T-helper 1 cell treated with Interleukin-12 subunit alpha and Interleukin-12 subunit beta and Interleukin-4 antibody, amounts not matched to agents 30 ng/mL and 1 ng/mL, for 36 hours (primary cell): ENCODE measurements around the gene ATP8A2. TPM values are rescaled to one million over a fixed set of nuclear protein-coding genes. Genes with fewer than 3 reads are reported as not detected.
"Not testable (repeated sequence)": the region's sequence is repeated elsewhere in the genome, so short reads cannot be mapped to it uniquely, and the experiment has no call there.

ENCODE experiments used
- intact Hi-C: fragments of 100-400 bp; cut with micrococcal nuclease; formaldehyde crosslinking; loops from one replicate; pipeline ENCODE4 v1.15.1; 2024
- total RNA-seq: library from RNA; stranded (reverse); gene quantifications from 2 replicates; pipeline ENCODE4 v1.2.3, GENCODE V29; 2022

ATP8A2 gene
- total RNA-seq, 1 donor from 2014 or later = 1.9 TPM

GRCh38 chr13:25762281-25762680, 390.5 kb downstream of the ATP8A2 start:
- intact Hi-C loops = loop anchor here (1.0 to 5.0 kb wide), 9 partner anchors 44 to 460 kb away; partner anchors contain the start of genes NUP58 and SHISA2

DNA sequence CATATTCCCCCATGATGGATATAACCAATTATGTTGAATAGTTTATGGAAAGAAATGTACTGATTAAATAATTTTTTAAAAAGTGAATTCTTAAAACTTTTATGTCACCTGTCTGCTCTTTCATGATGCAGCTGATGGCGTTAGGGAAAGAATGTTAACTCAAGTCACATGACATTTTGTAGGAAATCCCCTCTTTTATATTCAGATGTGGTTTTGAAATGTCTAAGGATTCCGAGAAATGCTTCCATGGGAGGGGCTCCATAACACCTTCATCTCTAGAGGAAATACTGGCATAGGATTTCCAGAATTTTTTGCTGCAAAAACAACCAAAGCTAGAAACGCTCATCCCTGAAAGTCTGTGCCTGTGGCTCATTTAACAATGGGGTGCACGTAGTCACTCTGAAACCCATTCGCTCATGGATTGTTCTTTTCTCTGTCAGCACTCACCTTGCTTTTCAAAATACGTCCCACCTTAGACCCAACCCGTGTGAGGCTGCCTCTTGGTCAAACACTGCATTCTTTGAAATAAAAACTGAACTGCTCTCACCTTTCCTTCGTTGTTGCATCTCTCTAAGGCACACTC, 391.1 kb downstream of the ATP8A2 start:
- intact Hi-C loops = loop anchor here (1.0 to 5.0 kb wide), 11 partner anchors 10 to 461 kb away; partner anchors contain the start of genes NUP58 and SHISA2

DNA sequence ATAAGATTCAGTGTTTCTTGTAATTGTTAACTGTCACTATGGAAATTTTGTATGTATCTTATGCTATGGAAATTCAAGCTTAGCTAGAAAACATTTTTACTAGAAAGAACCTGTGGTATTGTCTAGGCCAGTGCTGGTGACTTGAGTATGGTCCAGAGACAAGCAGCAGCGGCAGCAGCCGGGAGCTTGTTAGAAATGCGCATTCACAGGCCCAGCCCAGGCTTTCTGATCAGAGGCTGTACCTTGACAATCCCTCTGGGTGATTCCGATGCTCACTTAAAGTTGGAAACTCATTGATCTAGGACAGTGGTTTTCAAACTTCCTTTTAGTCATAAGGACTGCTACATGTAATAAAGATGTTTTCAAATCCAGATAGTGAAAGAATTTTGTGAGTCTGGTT, 392.6 kb downstream of the ATP8A2 start:
- intact Hi-C loops = loop anchor here (5.0 kb wide), 5 partner anchors 83 to 462 kb away; partner anchors contain the start of gene NUP58

DNA sequence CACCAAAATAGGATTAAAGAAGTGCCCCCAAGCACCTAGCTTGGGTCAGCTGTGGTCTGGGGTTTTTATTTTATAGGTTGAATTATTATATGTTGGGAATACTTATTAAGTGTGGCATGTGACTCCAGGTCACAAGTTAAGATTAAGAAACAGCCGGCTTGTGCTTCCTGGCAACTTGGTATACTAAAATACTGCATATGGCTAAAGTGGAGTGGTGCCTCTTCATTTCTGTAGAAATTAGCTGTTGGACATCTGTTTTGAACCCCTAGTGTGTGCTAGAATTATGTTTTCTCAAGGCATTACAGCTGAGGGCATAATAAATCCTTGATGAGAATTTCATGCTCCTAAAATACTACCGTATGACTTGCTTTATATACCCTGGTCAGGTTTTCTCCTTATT, 393.5 kb downstream of the ATP8A2 start:
- intact Hi-C loops = no loop called here

- intact Hi-C loops = no loop called here
Observed at GRCh38 chr13:25766576-25766975, 394.8 kb downstream of the ATP8A2 start.

DNA sequence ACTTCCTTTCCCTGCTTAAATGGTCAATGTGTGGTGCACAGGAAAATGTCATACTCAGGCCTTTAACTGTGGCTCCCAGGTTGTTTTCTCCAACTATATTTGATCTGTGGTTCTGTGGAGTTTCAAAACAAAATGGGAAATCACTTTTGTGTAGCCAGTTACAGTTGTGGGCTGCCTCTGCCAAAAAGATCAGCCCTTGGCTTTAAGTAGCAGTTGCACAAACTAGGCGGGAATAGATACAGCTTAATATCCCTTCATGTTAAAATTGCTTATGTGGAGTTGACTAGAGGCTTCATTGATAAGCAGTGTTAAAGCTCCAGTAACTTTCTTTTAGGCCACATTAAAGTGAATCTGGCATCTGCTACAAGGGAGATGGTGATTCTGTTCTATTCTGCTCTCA, 395.2 kb downstream of the ATP8A2 start:
- intact Hi-C loops = no loop called here

DNA sequence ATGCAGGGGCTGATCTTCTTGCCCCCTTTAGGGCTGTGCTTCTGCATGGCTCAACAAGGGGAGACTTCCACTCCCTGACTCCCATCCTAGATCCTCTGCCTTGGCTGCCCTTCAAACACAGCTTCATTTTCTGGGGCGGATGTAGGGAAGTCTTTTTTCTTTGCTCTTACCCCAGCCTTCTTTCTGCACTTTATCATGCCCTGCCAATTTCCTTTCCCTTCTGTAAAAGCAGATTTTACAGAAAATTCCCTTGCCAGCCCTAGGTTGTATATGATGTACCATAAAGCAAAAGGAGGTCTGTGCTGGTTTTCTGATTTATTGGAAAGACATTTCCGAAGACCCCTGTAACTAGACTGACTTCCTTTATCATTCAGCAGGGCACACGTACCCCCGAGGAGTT, 396.6 kb downstream of the ATP8A2 start:
- intact Hi-C loops = no loop called here

GRCh38 chr13:25768838-25769237, 397.1 kb downstream of the ATP8A2 start:
- intact Hi-C loops = no loop called here

DNA sequence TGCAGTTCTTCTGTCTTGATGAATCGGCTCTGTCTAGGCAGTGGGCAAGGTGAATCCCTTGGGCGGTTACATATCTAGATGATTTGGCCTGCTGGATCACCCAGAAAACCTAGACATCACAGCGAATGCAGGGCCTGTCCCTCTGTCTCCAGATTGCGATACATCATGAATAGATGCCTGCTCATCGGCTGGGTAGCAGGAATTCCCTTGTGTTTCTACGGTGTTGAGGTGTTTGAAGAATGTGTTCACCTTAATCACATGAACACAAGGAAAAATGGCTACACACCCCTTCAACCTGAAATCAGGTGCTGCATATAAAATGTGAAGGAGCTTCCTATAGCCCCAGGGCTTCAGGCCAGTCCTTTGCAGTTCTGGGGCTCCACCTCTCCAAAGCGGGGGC, 398.8 kb downstream of the ATP8A2 start:
- intact Hi-C loops = no loop called here

DNA sequence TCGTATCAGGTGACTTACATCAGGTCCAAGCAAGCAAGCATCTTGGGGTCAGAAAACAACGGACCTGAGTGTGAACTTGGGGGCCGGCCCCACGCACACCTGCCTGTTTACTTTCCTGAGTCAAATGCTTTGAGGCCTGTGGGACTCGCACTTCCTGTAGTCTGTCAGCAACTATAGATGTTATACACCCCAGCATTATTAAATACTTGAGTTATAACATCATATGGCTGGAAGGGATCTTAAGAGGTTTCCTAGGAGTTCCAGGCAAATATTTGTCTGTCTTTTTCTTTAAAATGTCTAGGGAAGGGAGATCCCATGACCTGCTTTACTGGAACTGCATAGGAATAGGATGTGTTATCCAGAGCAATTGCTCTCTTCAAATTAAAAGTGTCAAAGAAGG, 399.4 kb downstream of the ATP8A2 start:
- intact Hi-C loops = no loop called here

- intact Hi-C loops = no loop called here
Observed at GRCh38 chr13:25771641-25772478, 400.1 kb downstream of the ATP8A2 start.

DNA sequence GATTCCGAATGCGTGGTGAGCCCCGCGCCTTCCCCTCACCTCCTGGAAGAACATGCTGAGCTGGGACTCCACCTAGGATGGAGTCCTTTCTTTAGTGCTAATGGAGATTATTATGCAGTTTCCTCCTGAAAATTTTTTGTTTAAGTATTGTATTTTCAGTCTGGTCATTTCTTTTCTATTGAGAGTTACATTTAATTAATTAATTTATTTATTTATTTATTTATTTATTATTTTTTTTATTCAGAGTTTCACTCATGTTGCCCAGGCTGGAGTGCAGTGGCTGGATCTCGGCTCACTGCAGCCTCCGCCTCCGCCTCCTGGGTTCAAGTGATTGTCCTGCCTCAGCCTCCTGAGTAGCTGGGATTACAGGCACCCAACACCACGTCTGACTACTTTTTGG, 400.8 kb downstream of the ATP8A2 start:
- intact Hi-C loops = not testable (repeated sequence)

GRCh38 chr13:25774056-25774455, 402.3 kb downstream of the ATP8A2 start:
- intact Hi-C loops = not testable (repeated sequence)

DNA sequence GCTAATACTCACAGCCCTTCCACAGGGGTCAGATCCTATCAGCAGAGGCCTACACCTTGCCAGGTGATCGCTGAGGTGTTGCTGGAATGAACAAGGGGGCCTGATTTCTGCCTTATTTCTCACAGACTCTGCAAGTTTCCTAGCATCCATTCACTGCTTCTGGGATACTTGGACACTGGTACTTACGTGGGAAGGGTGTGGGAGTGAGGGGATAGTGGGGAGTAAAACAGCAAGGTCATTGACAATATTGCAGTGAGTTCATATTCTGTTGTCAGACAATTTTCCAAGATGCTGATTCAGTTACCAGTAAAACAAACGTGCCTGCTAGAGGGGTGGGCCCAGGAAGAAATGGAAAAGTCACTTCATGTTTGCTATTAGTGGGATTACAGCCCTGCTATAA, 403.5 kb downstream of the ATP8A2 start:
- intact Hi-C loops = no loop called here

DNA sequence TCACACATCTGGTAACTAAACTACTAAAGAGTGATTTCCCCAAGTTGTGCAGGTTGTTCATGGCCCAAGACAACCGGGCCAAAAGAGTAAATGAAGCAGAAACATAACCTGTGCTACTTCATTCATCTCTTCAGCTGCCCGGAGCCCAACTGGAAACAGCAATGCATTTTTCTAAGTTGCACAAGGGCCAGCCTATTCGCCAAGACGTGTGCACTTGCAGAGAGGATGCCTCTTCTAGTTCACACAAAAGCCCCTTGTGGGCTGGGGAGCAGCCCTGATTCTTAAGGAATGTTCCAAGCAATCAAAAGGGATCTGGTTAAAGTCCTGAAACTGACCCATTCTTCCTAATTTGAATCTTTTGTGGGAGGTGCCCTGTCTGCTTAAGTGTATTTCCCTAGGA, 404.2 kb downstream of the ATP8A2 start:
- intact Hi-C loops = no loop called here

DNA sequence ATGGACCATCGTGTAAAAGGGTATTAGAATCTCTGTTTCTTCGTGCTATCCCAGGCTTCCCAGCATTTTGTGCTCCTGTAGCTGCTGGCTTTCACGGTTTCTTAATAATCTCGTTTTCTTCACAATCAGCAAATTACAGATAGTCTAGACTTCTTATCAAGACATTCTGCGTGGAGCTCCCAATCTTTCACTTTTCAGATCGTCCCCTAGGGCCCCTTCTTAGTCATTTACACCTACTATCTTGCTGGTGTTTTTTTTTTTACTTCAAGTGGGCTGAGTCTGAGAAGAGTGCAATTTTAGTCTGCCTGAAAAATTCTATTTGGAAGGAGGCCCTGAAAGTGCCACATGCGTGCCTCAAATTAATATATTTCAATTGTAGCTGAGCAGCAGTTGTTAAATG, 404.9 kb downstream of the ATP8A2 start:
- intact Hi-C loops = no loop called here

DNA sequence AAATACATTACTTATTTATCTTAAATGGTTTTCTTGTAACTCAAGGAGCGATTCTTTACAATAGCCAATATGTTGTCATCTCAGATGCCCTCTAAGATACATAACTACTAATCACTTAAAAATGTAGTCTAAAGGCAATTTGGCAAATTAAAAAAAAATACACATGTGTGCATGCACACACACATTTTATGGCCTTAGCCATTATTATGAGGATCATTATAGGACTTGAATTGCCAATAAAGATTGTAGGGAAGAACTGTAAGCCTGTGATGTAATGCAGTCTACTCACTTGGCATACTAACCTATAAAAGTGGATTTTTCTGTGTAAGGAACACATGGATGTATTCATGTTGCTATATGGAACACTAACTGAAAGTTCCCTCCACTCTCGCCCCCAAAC, 405.7 kb downstream of the ATP8A2 start:
- intact Hi-C loops = no loop called here

DNA sequence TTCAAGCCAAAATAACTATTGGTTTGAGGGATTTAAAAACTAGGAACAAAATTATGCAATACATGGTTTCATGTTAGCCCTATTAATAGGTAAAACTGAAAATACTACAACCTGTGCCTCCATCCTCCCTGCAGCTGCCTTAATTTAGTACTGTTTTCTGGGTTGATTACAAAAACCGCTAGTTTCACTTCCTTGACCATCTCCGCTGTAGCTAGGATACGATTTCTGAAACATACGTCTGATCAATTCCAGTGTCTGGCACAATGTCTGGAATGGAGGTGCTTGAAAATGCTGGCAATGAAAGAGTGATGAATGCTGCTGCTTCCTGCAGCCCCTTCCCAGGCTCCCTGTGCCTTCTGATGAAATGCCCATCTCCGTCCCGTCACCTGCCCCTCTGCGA, 406.6 kb downstream of the ATP8A2 start:
- intact Hi-C loops = no loop called here

GRCh38 chr13:25778808-25779305, 407.1 kb downstream of the ATP8A2 start:
- intact Hi-C loops = no loop called here

DNA sequence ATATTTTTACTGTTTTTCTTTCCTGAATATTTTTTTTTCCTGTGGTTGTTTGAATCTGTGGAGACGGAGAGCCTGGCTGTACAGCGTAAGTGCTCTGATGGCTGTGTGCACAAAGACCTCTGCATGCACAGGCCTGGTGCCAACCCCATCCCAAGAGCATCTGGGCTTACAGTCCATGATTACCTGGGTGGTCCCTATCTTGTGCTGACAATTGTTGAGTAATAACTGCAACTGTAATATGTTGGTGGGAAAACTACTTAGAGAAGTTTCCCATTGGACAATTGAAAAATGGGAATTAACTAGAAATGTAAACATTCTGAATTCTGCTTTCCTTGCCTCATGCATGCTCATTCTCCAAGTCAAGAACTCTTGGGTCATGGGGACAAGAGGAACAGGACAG, 411.3 kb downstream of the ATP8A2 start:
- intact Hi-C loops = no loop called here

GRCh38 chr13:25783601-25784024, 411.8 kb downstream of the ATP8A2 start:
- intact Hi-C loops = no loop called here

- intact Hi-C loops = no loop called here
Observed at GRCh38 chr13:25784119-25784518, 412.3 kb downstream of the ATP8A2 start.

- intact Hi-C loops = not testable (repeated sequence)
Observed at GRCh38 chr13:25790137-25790536, 418.4 kb downstream of the ATP8A2 start.
